GM20431 (cell line): ENCODE measurements around the gene SOHLH2.

Experiments used
- in situ Hi-C: fragments of 300-500 bp; cut with MseI, MboI; formaldehyde crosslinking; loops from one replicate; pipeline ENCODE4 v1.15.0; 2020; ENCODE audit warnings: low sequenced_read_pairs; ENCODE audit not compliant: unreplicated experiment

Gene SOHLH2

GRCh38 chr13:36190771-36191170 is 23.6 kb downstream of the SOHLH2 start:
- in situ Hi-C loops, result no loop called here

GRCh38 chr13:36188441-36188840 is 25.9 kb downstream of the SOHLH2 start:
- in situ Hi-C loops, result no loop called here

GRCh38 chr13:36183901-36184300 is 30.5 kb downstream of the SOHLH2 start:
- in situ Hi-C loops, result no loop called here

- in situ Hi-C loops, result no loop called here
Observed at GRCh38 chr13:36175621-36176020, 38.7 kb downstream of the SOHLH2 start.

GRCh38 chr13:36174923-36175322 is 39.4 kb downstream of the SOHLH2 start:
- in situ Hi-C loops, result no loop called here

GRCh38 chr13:36173571-36174322 is 40.6 kb downstream of the SOHLH2 start:
- in situ Hi-C loops, result no loop called here

- in situ Hi-C loops, result no loop called here
Observed at GRCh38 chr13:36166046-36166445, 48.3 kb downstream of the SOHLH2 start.

GRCh38 chr13:36163809-36164308 is 50.5 kb downstream of the SOHLH2 start:
- in situ Hi-C loops, result no loop called here

GRCh38 chr13:36163286-36163685 is 51.1 kb downstream of the SOHLH2 start:
- in situ Hi-C loops, result no loop called here

- in situ Hi-C loops, result no loop called here
Observed at GRCh38 chr13:36160297-36160696, 54.1 kb downstream of the SOHLH2 start.

- in situ Hi-C loops, result no loop called here
Observed at GRCh38 chr13:36158611-36159010, 55.7 kb downstream of the SOHLH2 start.

- in situ Hi-C loops, result no loop called here
Observed at GRCh38 chr13:36157480-36157879, 56.9 kb downstream of the SOHLH2 start.

- in situ Hi-C loops, result no loop called here
Observed at GRCh38 chr13:36154567-36155291, 59.6 kb downstream of the SOHLH2 start.

- in situ Hi-C loops, result no loop called here
Observed at GRCh38 chr13:36151591-36151990, 62.8 kb downstream of the SOHLH2 start.

- in situ Hi-C loops, result no loop called here
Observed at GRCh38 chr13:36148446-36148845, 65.9 kb downstream of the SOHLH2 start.

- in situ Hi-C loops, result no loop called here
Observed at GRCh38 chr13:36147330-36147729, 67.0 kb downstream of the SOHLH2 start.

- in situ Hi-C loops, result no loop called here
Observed at GRCh38 chr13:36146511-36147269, 67.7 kb downstream of the SOHLH2 start.

- in situ Hi-C loops, result no loop called here
Observed at GRCh38 chr13:36143738-36144137, 70.6 kb downstream of the SOHLH2 start.

- in situ Hi-C loops, result no loop called here
Observed at GRCh38 chr13:36142735-36143134, 71.6 kb downstream of the SOHLH2 start.

- in situ Hi-C loops, result no loop called here
Observed at GRCh38 chr13:36135876-36136275, 78.5 kb downstream of the SOHLH2 start.

- in situ Hi-C loops, result no loop called here
Observed at GRCh38 chr13:36134632-36135031, 79.7 kb downstream of the SOHLH2 start.
